Progenitor cell of endocrine pancreas (in vitro differentiated cells): ENCODE data around the gene RNASE13. TPM values are rescaled to one million over a fixed set of nuclear protein-coding genes. Genes with fewer than 3 reads are reported as not detected.

ENCODE experiments used
- DNase-seq: peaks from one replicate; pipeline ENCODE4 v3.0.0; 2021; ENCODE audit warnings: low spot score; ENCODE audit not compliant: unreplicated experiment
- H3K27ac Mint-ChIP-seq: 2 replicates; pipeline ENCODE4 v1.8.0; 2021; ENCODE audit warnings: mild to moderate bottlenecking, moderate library complexity, mixed read lengths
- H3K27me3 Mint-ChIP-seq: 2 replicates; pipeline ENCODE4 v1.8.0; 2021; ENCODE audit warnings: mixed read lengths
- H3K36me3 Mint-ChIP-seq: 2 replicates; pipeline ENCODE4 v1.8.0; 2022; ENCODE audit warnings: mixed read lengths; ENCODE audit not compliant: insufficient read depth
- H3K4me1 Mint-ChIP-seq: 2 replicates; pipeline ENCODE4 v1.8.0; 2021; ENCODE audit warnings: low read depth, mixed read lengths
- H3K4me3 Mint-ChIP-seq: 2 replicates; pipeline ENCODE4 v1.8.0; 2021; ENCODE audit warnings: low read depth, mild to moderate bottlenecking, moderate library complexity, mixed read lengths
- H3K9me3 Mint-ChIP-seq: 2 replicates; pipeline ENCODE4 v1.8.0; 2021; ENCODE audit warnings: low read depth, mixed read lengths
- CTCF ChIP-seq: fragments of 200-600 bp; sonication (generic); IDR thresholded peaks from one replicate; pipeline ENCODE4 v1.5.0; 2021; ENCODE audit warnings: antibody characterized with exemption, mild to moderate bottlenecking; ENCODE audit not compliant: unreplicated experiment
- long read RNA-seq: library from polyadenylated mRNA; unstranded; transcript quantifications from one replicate; pipeline ENCODE4 v2.0.0, GENCODE V29; 2020
- total RNA-seq: library from RNA; stranded (reverse); gene quantifications from 2 replicates; pipeline ENCODE4 v1.2.1, GENCODE V29; 2021

The RNASE13 gene
- not detected in 2 replicates for total RNA-seq
- long read RNA-seq, result 0 reads

- Mint-ChIP-seq H3K4me1 (peaks cover 17% of the 10 kb centered on the region), H3K4me3 (no peak within 1 kb of the TSS), H3K27me3 (peaks cover 18% of the 10 kb centered on the region), H3K27ac (peak within 1 kb of the TSS; percentile 17), H3K9me3 (no peaks in the 10 kb centered on the region), H3K36me3 (no peaks in the 10 kb centered on the region)
- DNase-seq, result no peak
- TF ChIP-seq CTCF, result no peak
Measured at GRCh38 chr14:21034707-21035106, at the start of gene RNASE13. Gene RNASE13, minus strand, starts transcription at chr14:21034807. Its CDS starts 519 bp downstream, at chr14:21034288.

GRCh38 chr14:21084396-21084795 lies 49.8 kb upstream of the RNASE13 start:
- H3K36me3 Mint-ChIP-seq, result peaks cover 34% of the 10 kb centered on the region

GRCh38 chr14:21083565-21084325 lies 49.1 kb upstream of the RNASE13 start:
- Mint-ChIP-seq H3K27ac (peak overlapping the region; percentile 2), H3K27me3 (no peaks in the 10 kb centered on the region), H3K9me3 (no peaks in the 10 kb centered on the region), H3K4me3 (no peak overlapping the region), H3K4me1 (no peaks in the 10 kb centered on the region), H3K36me3 (peaks cover 35% of the 10 kb centered on the region)
- TF ChIP-seq CTCF, result no peak
- DNase-seq, result no peak

More at GRCh38 chr14:21084396-21084795, 49.8 kb upstream of the RNASE13 start:
- Mint-ChIP-seq H3K9me3 (no peaks in the 10 kb centered on the region), H3K27ac (peak overlapping the region; percentile 2), H3K4me3 (no peak overlapping the region), H3K4me1 (no peaks in the 10 kb centered on the region), H3K27me3 (no peaks in the 10 kb centered on the region)
- TF ChIP-seq CTCF, result no peak
- DNase-seq, result no peak

- no peaks in the 10 kb centered on the region for H3K9me3 Mint-ChIP-seq
- no peak overlapping the region for H3K4me3 Mint-ChIP-seq
- H3K36me3 Mint-ChIP-seq, result peaks cover 36% of the 10 kb centered on the region
- H3K4me1 Mint-ChIP-seq, result no peaks in the 10 kb centered on the region
- no peaks in the 10 kb centered on the region for H3K27me3 Mint-ChIP-seq
- TF ChIP-seq CTCF, result no peak
- no peak for DNase-seq
- no peak overlapping the region for H3K27ac Mint-ChIP-seq
Measured at GRCh38 chr14:21081521-21082142, 47.0 kb upstream of the RNASE13 start.

- peaks cover 30% of the 10 kb centered on the region for H3K36me3 Mint-ChIP-seq
- no peak for TF ChIP-seq CTCF
- no peak for DNase-seq
- H3K4me3 Mint-ChIP-seq, result no peak overlapping the region
- no peak overlapping the region for H3K27ac Mint-ChIP-seq
- H3K4me1 Mint-ChIP-seq, result no peaks in the 10 kb centered on the region
- H3K27me3 Mint-ChIP-seq, result no peaks in the 10 kb centered on the region
- no peaks in the 10 kb centered on the region for H3K9me3 Mint-ChIP-seq
Measured at GRCh38 chr14:21078726-21079125, 44.1 kb upstream of the RNASE13 start.
